Mesodermal cell (in vitro differentiated cells): ENCODE measurements around the gene OPRM1.

ENCODE experiments used
- H3K27ac ChIP-seq: 2 replicates; pipeline ENCODE4 v1.7.0; 2013; ENCODE audit warnings: mild to moderate bottlenecking, low read depth, low read length, moderate library complexity; ENCODE audit not compliant: severe bottlenecking
- H3K36me3 ChIP-seq: 2 replicates; pipeline ENCODE4 v1.7.1; 2013; ENCODE audit warnings: mild to moderate bottlenecking, low read length, moderate library complexity; ENCODE audit not compliant: control insufficient read depth, insufficient read depth
- H3K4me1 ChIP-seq: one replicate; pipeline ENCODE4 v1.7.1; 2013; ENCODE audit warnings: mild to moderate bottlenecking, low read length; ENCODE audit not compliant: insufficient read depth, control insufficient read depth, poor library complexity, severe bottlenecking
- H3K4me3 ChIP-seq: 2 replicates; pipeline ENCODE4 v1.7.0; 2013; ENCODE audit warnings: low read length, control low read depth, mild to moderate bottlenecking; ENCODE audit not compliant: insufficient read depth, poor library complexity, severe bottlenecking; ENCODE audit errors: extremely low read depth
- H3K9me3 ChIP-seq: 2 replicates; pipeline ENCODE4 v1.7.1; 2013; ENCODE audit warnings: mild to moderate bottlenecking, low read length, moderate library complexity; ENCODE audit not compliant: control insufficient read depth
- WGBS, 2 experiments: methylation state at CpG; one replicate each; pipeline ENCODE4 v1.1.5; 2013; ENCODE audit warnings: missing lambda C conversion rate in 2 of 2; ENCODE audit not compliant: insufficient coverage in 2 of 2; 5-methylcytosine and 5-hydroxymethylcytosine counted together

Gene OPRM1

GRCh38 chr6:154227862-154228520 is 189.0 kb downstream of the OPRM1 start:
- H3K9me3 ChIP-seq = no peaks in the 10 kb centered on the region
- H3K4me3 ChIP-seq = no peak overlapping the region
- no peaks in the 10 kb centered on the region for H3K4me1 ChIP-seq
- WGBS, 2 experiments = 72 to 84% methylated on average over 3 to 5 of the region's 7 CpGs
- H3K36me3 ChIP-seq = no peaks in the 10 kb centered on the region
- no peak overlapping the region for H3K27ac ChIP-seq

- 89% methylated on average over 3 of the region's 4 CpGs; no CpG with 5 or more reads in 1 of the 2 experiments for WGBS, 2 experiments
- Histone ChIP-seq H3K9me3 (no peaks in the 10 kb centered on the region), H3K4me1 (no peaks in the 10 kb centered on the region), H3K4me3 (no peak overlapping the region), H3K27ac (no peak overlapping the region), H3K36me3 (no peaks in the 10 kb centered on the region)
These were observed 189.5 kb downstream of the OPRM1 start for GRCh38 chr6:154228521-154228905.

- H3K36me3 ChIP-seq = no peaks in the 10 kb centered on the region
- no peaks in the 10 kb centered on the region for H3K9me3 ChIP-seq
- no peaks in the 10 kb centered on the region for H3K4me1 ChIP-seq
- no peak overlapping the region for H3K27ac ChIP-seq
- WGBS, 2 experiments = 85 to 91% methylated on average over 4 of the region's 6 CpGs
- no peak overlapping the region for H3K4me3 ChIP-seq
These were observed 190.7 kb downstream of the OPRM1 start for GRCh38 chr6:154229786-154230185.

DNA sequence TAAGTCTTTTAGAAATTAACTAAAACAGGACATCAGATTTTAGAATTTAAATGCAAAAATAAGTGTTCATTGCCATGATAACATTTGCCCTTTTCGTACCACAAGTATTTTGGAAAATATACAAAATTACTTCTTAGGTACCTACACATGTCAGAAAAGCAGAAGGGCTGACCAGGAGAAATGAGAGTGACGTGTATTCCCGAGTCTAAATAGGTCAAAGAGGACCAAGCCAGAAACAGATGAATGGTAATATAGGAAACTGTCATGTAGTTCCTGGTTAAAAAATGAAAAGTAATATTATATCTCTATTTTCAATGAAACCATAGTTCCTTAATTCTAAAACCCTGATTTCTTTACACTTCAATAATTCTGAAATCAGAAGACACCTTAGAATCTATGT is 191.4 kb downstream of the OPRM1 start:
- H3K4me3 ChIP-seq = no peak overlapping the region
- H3K36me3 ChIP-seq = no peaks in the 10 kb centered on the region
- H3K9me3 ChIP-seq = no peaks in the 10 kb centered on the region
- H3K4me1 ChIP-seq = no peaks in the 10 kb centered on the region
- no peak overlapping the region for H3K27ac ChIP-seq
- WGBS, 2 experiments = no CpG with 5 or more reads among the region's 3 CpGs

GRCh38 chr6:154230910-154231595 is 192.0 kb downstream of the OPRM1 start:
- Histone ChIP-seq H3K36me3 (no peaks in the 10 kb centered on the region), H3K4me3 (no peak overlapping the region), H3K9me3 (no peaks in the 10 kb centered on the region), H3K4me1 (no peaks in the 10 kb centered on the region), H3K27ac (no peak overlapping the region)
- WGBS, 2 experiments = 96 to 100% methylated on average over 3 to 4 of the region's 5 CpGs

- Histone ChIP-seq H3K4me3 (no peak overlapping the region), H3K36me3 (no peaks in the 10 kb centered on the region), H3K9me3 (no peaks in the 10 kb centered on the region), H3K27ac (no peak overlapping the region), H3K4me1 (no peaks in the 10 kb centered on the region)
- WGBS, 2 experiments = 100% methylated on average over 1 of the region's 7 CpGs; no CpG with 5 or more reads in 1 of the 2 experiments
These were observed 193.2 kb downstream of the OPRM1 start for GRCh38 chr6:154232013-154232910.

DNA sequence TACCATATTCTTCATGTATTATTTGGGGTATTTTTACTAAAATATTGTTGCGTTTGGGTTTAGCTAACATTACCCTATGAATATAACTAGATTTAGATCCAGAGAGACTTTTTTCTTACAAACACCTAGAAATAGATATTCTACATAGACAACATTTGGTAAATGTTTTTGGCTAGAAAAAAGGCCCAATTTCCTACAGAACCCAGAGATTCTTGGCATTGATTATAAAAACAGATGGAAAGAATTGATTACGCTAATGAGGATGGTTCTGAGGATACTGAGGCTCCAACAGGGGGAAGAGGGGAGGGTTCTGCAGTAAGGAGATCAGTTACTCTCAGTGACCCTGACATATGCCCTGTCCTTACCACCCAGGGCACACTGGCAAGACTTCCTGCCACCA is 194.3 kb downstream of the OPRM1 start:
- 100% methylated on average over 1 of the region's 2 CpGs; no CpG with 5 or more reads in 1 of the 2 experiments for WGBS, 2 experiments

DNA sequence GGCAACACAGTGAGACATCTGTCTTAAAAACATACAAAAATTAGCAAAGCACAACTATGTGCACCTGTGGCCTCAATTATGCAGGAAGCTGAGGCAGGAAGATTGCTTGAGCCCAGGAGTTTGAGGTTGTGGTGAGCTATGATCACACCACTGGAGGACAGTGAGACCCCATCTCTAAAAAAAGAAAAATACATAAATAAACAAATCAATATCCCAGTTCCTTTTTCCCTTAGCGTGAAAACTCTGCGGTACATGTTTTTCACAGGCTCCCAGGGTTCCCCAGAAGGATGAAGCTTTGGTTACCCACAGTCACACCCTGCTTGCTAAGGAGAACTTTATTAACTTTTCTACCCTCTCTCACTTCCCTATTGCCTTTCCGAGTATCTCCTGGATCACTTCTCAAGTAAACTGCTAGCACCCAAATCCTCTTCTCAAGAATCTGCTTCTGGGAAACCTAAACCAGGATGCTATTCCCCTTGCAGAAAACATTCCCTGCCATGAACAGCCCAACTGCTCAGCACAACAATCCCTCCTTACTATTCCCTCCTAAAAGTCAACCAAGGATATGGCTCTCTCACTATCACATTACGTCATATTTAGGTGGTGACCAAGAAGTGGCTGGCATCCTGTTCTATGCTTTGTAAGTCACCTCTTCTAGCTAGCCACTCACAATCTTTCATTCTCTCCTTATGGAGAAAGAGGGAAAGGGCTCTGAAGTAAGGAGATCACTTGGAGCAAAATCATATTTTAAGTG is 195.2 kb downstream of the OPRM1 start:
- 90 to 93% methylated on average over 3 of the region's 4 CpGs for WGBS, 2 experiments

More for the DNA sequence above, 194.3 kb downstream of the OPRM1 start:
- Histone ChIP-seq H3K4me1 (no peaks in the 10 kb centered on the region), H3K9me3 (no peaks in the 10 kb centered on the region), H3K4me3 (no peak overlapping the region), H3K27ac (no peak overlapping the region), H3K36me3 (no peaks in the 10 kb centered on the region)

GRCh38 chr6:154236646-154237301 is 197.7 kb downstream of the OPRM1 start:
- H3K27ac ChIP-seq = no peak overlapping the region
- no peaks in the 10 kb centered on the region for H3K36me3 ChIP-seq
- H3K4me3 ChIP-seq = no peak overlapping the region
- H3K9me3 ChIP-seq = no peaks in the 10 kb centered on the region
- no peaks in the 10 kb centered on the region for H3K4me1 ChIP-seq
- 79 to 93% methylated on average over 2 of the region's 4 CpGs for WGBS, 2 experiments

More for the DNA sequence above, 195.2 kb downstream of the OPRM1 start:
- no peaks in the 10 kb centered on the region for H3K4me1 ChIP-seq
- H3K9me3 ChIP-seq = no peaks in the 10 kb centered on the region
- H3K36me3 ChIP-seq = no peaks in the 10 kb centered on the region
- no peak overlapping the region for H3K27ac ChIP-seq
- H3K4me3 ChIP-seq = no peak overlapping the region

DNA sequence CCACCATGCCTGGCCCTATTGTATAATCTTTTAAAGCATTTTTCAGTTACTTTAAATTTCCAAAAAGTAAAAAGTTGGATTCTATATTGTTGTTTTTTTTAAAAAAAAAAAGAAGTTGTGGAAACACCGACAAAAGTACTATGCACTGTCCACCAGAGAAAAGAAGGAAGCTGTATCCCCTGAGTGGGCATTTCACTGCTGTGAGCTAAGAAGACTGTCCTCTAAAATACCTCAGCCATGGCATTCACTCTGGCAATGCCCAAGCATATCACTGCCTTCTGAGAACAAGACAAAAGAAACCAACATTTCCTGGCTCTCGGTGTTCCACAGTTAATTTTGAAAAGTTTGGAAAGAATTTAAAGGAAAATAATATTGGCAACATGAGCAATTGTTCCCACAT is 199.8 kb downstream of the OPRM1 start:
- H3K4me3 ChIP-seq = no peak overlapping the region
- H3K27ac ChIP-seq = no peak overlapping the region
- H3K4me1 ChIP-seq = no peaks in the 10 kb centered on the region
- 100% methylated on average over 1 of the region's 2 CpGs for WGBS, 2 experiments
- H3K36me3 ChIP-seq = no peaks in the 10 kb centered on the region
- H3K9me3 ChIP-seq = no peaks in the 10 kb centered on the region
